NCI-H1105 (cell line): ENCODE results near the gene USP11.
"Not testable (repeated sequence)": the region's sequence is repeated elsewhere in the genome, so short reads cannot be mapped to it uniquely, and the experiment has no call there.

Experiments used
- DNase-seq: peaks from one replicate; lab custom pipeline; 2025; lab: John Stamatoyannopoulos, UW

The USP11 gene

GRCh38 chrX:47247206-47247998 is 14.6 kb downstream of the USP11 start:
- DNase-seq: no peak

GRCh38 chrX:47247999-47248320 is 15.2 kb downstream of the USP11 start:
- no peak for DNase-seq

- DNase-seq: no peak
Measured at GRCh38 chrX:47248576-47248975, 15.8 kb downstream of the USP11 start.

- DNase-seq: no peak
Measured at GRCh38 chrX:47250017-47250347, 17.2 kb downstream of the USP11 start.

- DNase-seq: not testable (repeated sequence)
Measured at GRCh38 chrX:47257620-47258019, 24.8 kb downstream of the USP11 start.

GRCh38 chrX:47264483-47265173 is 31.8 kb downstream of the USP11 start:
- DNase-seq: no peak

GRCh38 chrX:47266643-47267042 is 33.8 kb downstream of the USP11 start:
- DNase-seq: no peak

- no peak for DNase-seq
Measured at GRCh38 chrX:47272013-47272408, 39.2 kb downstream of the USP11 start.

GRCh38 chrX:47273011-47273730 is 40.4 kb downstream of the USP11 start:
- DNase-seq: no peak

GRCh38 chrX:47278691-47279090 is 45.9 kb downstream of the USP11 start:
- no peak for DNase-seq

GRCh38 chrX:47283015-47283771 is 50.4 kb downstream of the USP11 start:
- DNase-seq: peak; percentile 34

GRCh38 chrX:47284616-47285015 is 51.8 kb downstream of the USP11 start:
- DNase-seq: not testable (repeated sequence)

- DNase-seq: no peak
Measured at GRCh38 chrX:47285836-47286320, 53.1 kb downstream of the USP11 start.

- no peak for DNase-seq
Measured at GRCh38 chrX:47293106-47293505, 60.3 kb downstream of the USP11 start.

GRCh38 chrX:47296766-47297365 is 64.1 kb downstream of the USP11 start:
- no peak for DNase-seq

- no peak for DNase-seq
Measured at GRCh38 chrX:47297874-47298273, 65.1 kb downstream of the USP11 start.
